Heart right ventricle (tissue), 16 donors: ENCODE results near the gene SLC3A2. TPM values are rescaled to one million over a fixed set of nuclear protein-coding genes. Genes with fewer than 3 reads are reported as not detected.

Experiments
- ATAC-seq, 8 donors: fragments of 200-7000 bp; cut with Tn5 transposase; one replicate each; pipeline ENCODE4 v1.9.1; 2020; ENCODE audit warnings: mild to moderate bottlenecking in 8 of 8, moderate library complexity in 8 of 8, moderate number of reproducible peaks in 1 of 8
- DNase-seq, 2 donors: peaks; one replicate each; pipeline ENCODE4 v3.0.0-alpha.2; 2020
- H3K27ac ChIP-seq, 10 donors: fragments of 200-600 bp; sonication (generic) in 2 of 10; one replicate each; pipeline versions ENCODE4 v1.5.0 to v1.8.0; 2020 to 2022; ENCODE audit warnings: mild to moderate bottlenecking in 3 of 10
- H3K27me3 ChIP-seq, 7 donors: fragments of 200-600 bp; one replicate each; pipeline ENCODE4 v1.8.0; 2021 to 2022; ENCODE audit warnings: mild to moderate bottlenecking in 2 of 7
- H3K36me3 ChIP-seq, 9 donors: fragments of 200-600 bp; sonication (generic) in 1 of 9; one replicate each; pipeline versions ENCODE4 v1.5.0 to v1.8.0; 2020 to 2022; ENCODE audit warnings: mild to moderate bottlenecking in 2 of 9
- H3K4me1 ChIP-seq, 9 donors: fragments of 200-600 bp; sonication (generic) in 1 of 9; one replicate each; pipeline versions ENCODE4 v1.5.0 to v1.8.0; 2020 to 2022; ENCODE audit warnings: mild to moderate bottlenecking in 4 of 9
- H3K4me3 ChIP-seq, 10 donors: fragments of 200-600 bp; sonication (generic) in 2 of 10; one replicate each; pipeline versions ENCODE4 v1.5.0 to v1.8.0; 2020 to 2022; ENCODE audit warnings: mild to moderate bottlenecking in 7 of 10, moderate library complexity in 2 of 10
- H3K9me3 ChIP-seq, 11 donors: fragments of 200-600 bp in 10 of 11; sonication (generic) in 2 of 11; one replicate each; pipeline versions ENCODE4 v1.5.0 to v1.8.0; 2013 to 2022; ENCODE audit warnings: mild to moderate bottlenecking in 2 of 11, control low read depth in 1 of 11, moderate library complexity in 1 of 11
- WGBS, 2 donors: extraction: QIAGEN DNeasy Blood & Tissue Kit; methylation state at CpG; one replicate each; pipeline ENCODE4 v1.1.7; 2013; ENCODE audit warnings: inconsistent platforms in 1 of 2; 5-methylcytosine and 5-hydroxymethylcytosine counted together
- intact Hi-C, 10 donors: fragments of 100-400 bp; cut with DNase I; formaldehyde crosslinking; loops; one replicate each; pipeline versions ENCODE4 v1.11.1 to v1.14.2; 2022
- polyA plus RNA-seq, 2 donors: library from polyadenylated mRNA; stranded (reverse); fragments of 200-250 nt; gene quantifications; one replicate each; pipeline ENCODE4 v1.2.3, GENCODE V29; 2013
- total RNA-seq, 10 donors: library from RNA; stranded (reverse); fragmentation: NEBNext Ultra II Directional in 3 of 10; extraction: Animal tissue kit (Norgen Biotek cat#: 25700) in 3 of 10; gene quantifications; one replicate each; pipeline versions ENCODE4 v1.2.1 to v1.2.4, GENCODE V29; 2021 to 2023
- TF ChIP-seq, protein P1 (sequence below), 9 donors: fragments of 200-600 bp; sonication (generic) in 2 of 9; IDR thresholded peaks; one replicate each; pipeline versions ENCODE4 v1.5.0 to v1.8.0; 2021 to 2022; ENCODE audit warnings: antibody characterized with exemption in 9 of 9, mild to moderate bottlenecking in 5 of 9, moderate library complexity in 1 of 9
- donor health status: Arrhythmogenic right ventricular cardiomyopathy.
- donor health status: ischemic (EF 13 %, LVEDD 7.1; RV severe dilation, severe dysfunction).
- donor health status: healthy with polysubstance abuse.
- donor health status: DM: no; HTN: yes; CAD: no.
- donor health status: DM: no; HTN: no; CAD: no.
- donor health status: ischemic (EF 25% LVEDD 6.9; RV normal size, moderate dysfunction).
- donor health status: ischemic (EF 25% LVEDD 5.7; RV mildly dilated, moderate dysfunction).
- donor health status: healthy.
- donor health status: DM: yes; HTN: yes; CAD: no.
- donor health status: Ischemic cardiomyopathy.
- donor health status: ischemic (EF 35%, LVEDD 5.7; RV mildly dilated, moderate dysfunction).
- donor health status: nonischemic (EF 11% LVEDD 7.7; RV severe dilation, severe dysfunction).
- donor health status: DM: yes; HTN: yes; CAD: no.
- donor health status: PGD.
- donor health status: ischemic (EF 29% LVEDD 5.4; RV normal size, mild dysfunction).
- donor health status: nonischemic (EF 23%, LVEDD 6.1; RV moderate dilation, normal function).

The SLC3A2 gene
- total and polyA plus RNA-seq, 12 donors: 32.0 to 110 (median 42.6) TPM

DNA sequence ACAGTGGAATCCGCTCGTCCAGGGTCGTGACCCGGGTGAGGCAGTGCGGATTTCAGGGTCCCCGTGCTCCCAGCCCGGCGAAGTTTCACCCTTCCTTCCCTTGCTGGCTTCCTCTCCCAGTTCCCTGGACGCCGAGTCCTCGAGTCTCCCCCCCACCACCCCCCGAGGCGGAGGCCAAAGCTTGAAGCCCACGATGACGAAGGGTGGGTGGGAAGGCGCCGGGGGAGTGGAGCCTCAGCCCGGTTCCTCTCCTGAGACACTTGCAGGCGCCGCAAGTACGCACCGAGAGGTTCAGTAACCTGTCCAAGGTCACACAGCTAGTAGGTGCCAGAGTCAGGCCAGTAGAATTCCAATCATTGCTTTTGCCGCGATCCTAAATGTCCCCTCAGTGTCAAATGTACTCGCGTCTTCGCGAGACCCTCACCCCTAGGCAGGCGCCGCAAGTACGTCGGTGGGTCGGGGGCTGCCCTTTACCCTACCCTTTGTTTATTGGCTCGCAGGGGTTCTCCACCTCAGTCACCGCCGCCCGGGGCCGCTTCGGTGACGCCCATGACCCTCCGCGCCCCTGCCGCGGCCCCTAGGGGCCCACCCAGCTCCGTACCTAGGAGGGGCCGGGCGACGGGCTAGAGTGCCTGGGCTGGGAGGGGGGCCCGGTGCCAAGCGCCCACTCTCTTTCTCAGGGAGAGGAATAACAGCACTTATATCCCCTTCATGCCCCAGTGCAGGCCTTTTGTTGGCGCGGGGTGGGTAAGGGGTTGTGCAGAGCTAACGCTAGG, 46.2 kb downstream of the SLC3A2 start:
- Histone ChIP-seq H3K36me3 (no peaks in the 10 kb centered on the region), H3K4me1 (peaks cover 6 to 42% (median 30%) of the 10 kb centered on the region in 9 donors), H3K27ac (no peak overlapping the region), H3K27me3 (peaks cover 0 to 87% (median 60%) of the 10 kb centered on the region in 7 donors), H3K4me3 (peak overlapping the region; percentile 16 to 66 (median 46)), H3K9me3 (no peaks in the 10 kb centered on the region)
- TF ChIP-seq, protein P1, sequence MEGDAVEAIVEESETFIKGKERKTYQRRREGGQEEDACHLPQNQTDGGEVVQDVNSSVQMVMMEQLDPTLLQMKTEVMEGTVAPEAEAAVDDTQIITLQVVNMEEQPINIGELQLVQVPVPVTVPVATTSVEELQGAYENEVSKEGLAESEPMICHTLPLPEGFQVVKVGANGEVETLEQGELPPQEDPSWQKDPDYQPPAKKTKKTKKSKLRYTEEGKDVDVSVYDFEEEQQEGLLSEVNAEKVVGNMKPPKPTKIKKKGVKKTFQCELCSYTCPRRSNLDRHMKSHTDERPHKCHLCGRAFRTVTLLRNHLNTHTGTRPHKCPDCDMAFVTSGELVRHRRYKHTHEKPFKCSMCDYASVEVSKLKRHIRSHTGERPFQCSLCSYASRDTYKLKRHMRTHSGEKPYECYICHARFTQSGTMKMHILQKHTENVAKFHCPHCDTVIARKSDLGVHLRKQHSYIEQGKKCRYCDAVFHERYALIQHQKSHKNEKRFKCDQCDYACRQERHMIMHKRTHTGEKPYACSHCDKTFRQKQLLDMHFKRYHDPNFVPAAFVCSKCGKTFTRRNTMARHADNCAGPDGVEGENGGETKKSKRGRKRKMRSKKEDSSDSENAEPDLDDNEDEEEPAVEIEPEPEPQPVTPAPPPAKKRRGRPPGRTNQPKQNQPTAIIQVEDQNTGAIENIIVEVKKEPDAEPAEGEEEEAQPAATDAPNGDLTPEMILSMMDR (IDR thresholded peaks at IDR 0.05): no peak
- peak in 1 of 8 donors; percentile 56 for ATAC-seq
- intact Hi-C loops: no loop called here
- no peak for DNase-seq
- 12 to 15% methylated on average over 53 of the region's 53 CpGs for WGBS, 2 donors

DNA sequence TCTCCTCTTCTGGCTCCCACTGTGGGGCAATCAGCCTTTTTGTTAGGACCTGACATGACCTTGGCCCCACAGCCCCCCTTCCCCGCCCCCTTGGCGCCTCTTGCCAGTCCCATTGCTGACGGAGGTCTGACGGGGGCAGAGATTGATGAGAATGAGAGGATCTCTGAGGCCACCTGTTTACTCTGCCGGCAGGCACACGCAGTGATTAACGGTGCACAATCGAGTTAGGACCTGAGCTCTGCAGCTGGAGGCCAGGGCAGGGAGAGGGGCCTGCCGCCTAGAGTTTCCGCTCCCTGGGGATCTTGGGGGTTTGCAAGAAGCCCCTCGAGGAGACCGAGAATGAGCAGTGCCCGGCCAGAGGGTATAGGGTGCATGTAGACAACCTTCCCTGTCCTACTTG, 47.3 kb downstream of the SLC3A2 start:
- Histone ChIP-seq H3K36me3 (no peaks in the 10 kb centered on the region), H3K4me1 (peaks cover 6 to 38% (median 29%) of the 10 kb centered on the region in 9 donors), H3K4me3 (no peak overlapping the region), H3K27me3 (peaks cover 0 to 75% (median 49%) of the 10 kb centered on the region in 7 donors), H3K27ac (no peak overlapping the region), H3K9me3 (no peaks in the 10 kb centered on the region)
- 59 to 63% methylated on average over 13 of the region's 13 CpGs for WGBS, 2 donors
- no peak for DNase-seq
- intact Hi-C loops: no loop called here
- TF ChIP-seq, protein P1 (IDR thresholded peaks at IDR 0.05): no peak
- no peak for ATAC-seq

- ATAC-seq (no peak), DNase-seq (no peak)
- intact Hi-C loops: no loop called here
- peaks cover 0 to 26% (median 17%) of the 10 kb centered on the region in 9 donors for H3K4me1 ChIP-seq
- H3K9me3 ChIP-seq: no peaks in the 10 kb centered on the region
- 43 to 46% methylated on average over 4 of the region's 4 CpGs for WGBS, 2 donors
- TF ChIP-seq, protein P1 (IDR thresholded peaks at IDR 0.05): no peak
- H3K36me3 ChIP-seq: no peaks in the 10 kb centered on the region
- peaks cover 0 to 54% (median 27%) of the 10 kb centered on the region in 7 donors for H3K27me3 ChIP-seq
- no peak overlapping the region for H3K4me3 ChIP-seq
- no peak overlapping the region for H3K27ac ChIP-seq
Observed at GRCh38 chr11:62930157-62930556, 49.5 kb downstream of the SLC3A2 start.

DNA sequence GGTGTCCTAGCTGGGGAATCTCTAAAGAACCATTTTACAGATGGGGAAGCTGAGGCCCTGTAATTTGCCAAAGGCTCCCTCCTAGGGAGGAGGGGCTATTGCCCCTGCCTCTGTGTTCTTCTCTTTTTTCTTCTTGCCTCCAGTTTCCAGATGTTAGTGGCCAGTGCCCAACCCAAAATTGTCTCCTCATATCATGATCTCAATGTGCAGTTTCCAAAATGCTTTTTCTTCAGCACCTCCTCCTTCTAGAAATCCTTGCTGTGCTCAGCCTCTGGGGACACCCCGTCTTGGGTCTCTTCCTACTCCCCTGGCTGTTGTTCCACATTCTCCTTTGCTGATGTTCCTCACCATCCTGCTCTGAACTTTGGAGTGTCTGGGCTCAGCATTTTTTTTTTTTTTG, 50.0 kb downstream of the SLC3A2 start:
- Histone ChIP-seq H3K27me3 (peaks cover 0 to 49% (median 22%) of the 10 kb centered on the region in 7 donors), H3K36me3 (no peaks in the 10 kb centered on the region), H3K4me3 (no peak overlapping the region), H3K9me3 (no peaks in the 10 kb centered on the region), H3K4me1 (peaks cover 0 to 22% (median 14%) of the 10 kb centered on the region in 9 donors), H3K27ac (no peak overlapping the region)
- 52 to 61% methylated on average over 1 of the region's 1 CpG for WGBS, 2 donors
- intact Hi-C loops: no loop called here
- ATAC-seq: no peak
- no peak for DNase-seq
- TF ChIP-seq, protein P1 (IDR thresholded peaks at IDR 0.05): no peak
